Activated CD4-positive, alpha-beta memory T cell treated with anti-CD3 and anti-CD28 coated beads for 36 hours (primary cell): ENCODE data around the gene RPTOR. TPM values are rescaled to one million over a fixed set of nuclear protein-coding genes. Genes with fewer than 3 reads are reported as not detected.
A peak's percentile ranks its signal among the peaks of the same experiment; 100 is the strongest.

Experiments
- CTCF ChIA-PET: fragments of 350-600 bp; sonication (Branson Sonifier 250); formaldehyde crosslinking; loops from one replicate; lab custom pipeline; 2021; ENCODE audit warnings: antibody characterized with exemption, inconsistent platforms; lab: Charles Lee
- POLR2A ChIA-PET: fragments of 350-600 bp; sonication (Branson Sonifier 250); formaldehyde crosslinking; loops from one replicate; lab custom pipeline; 2021; ENCODE audit warnings: antibody characterized with exemption; lab: Charles Lee
- DNase-seq: peaks from one replicate; pipeline ENCODE4 v3.0.0-alpha.2; 2020
- H3K27ac Mint-ChIP-seq: one replicate; pipeline ENCODE4 v1.8.0; 2021; ENCODE audit warnings: mixed read lengths
- H3K27me3 Mint-ChIP-seq: one replicate; pipeline ENCODE4 v1.8.0; 2021; ENCODE audit warnings: mixed read lengths
- H3K36me3 Mint-ChIP-seq: one replicate; pipeline ENCODE4 v1.8.0; 2021; ENCODE audit warnings: mixed read lengths
- H3K4me1 Mint-ChIP-seq: one replicate; pipeline ENCODE4 v1.8.0; 2021; ENCODE audit warnings: low read depth, mixed read lengths
- H3K4me3 Mint-ChIP-seq: one replicate; pipeline ENCODE4 v1.8.0; 2021; ENCODE audit warnings: mild to moderate bottlenecking, mixed read lengths
- H3K9me3 Mint-ChIP-seq: one replicate; pipeline ENCODE4 v1.8.0; 2021; ENCODE audit warnings: mixed read lengths
- intact Hi-C: fragments of 100-400 bp; cut with micrococcal nuclease; formaldehyde crosslinking; loops from one replicate; pipeline ENCODE4 v1.15.1; 2023
- total RNA-seq, 2 experiments: library from RNA; stranded (reverse); gene quantifications; one replicate each; pipeline ENCODE4 v1.2.3, GENCODE V29; 2021

RPTOR gene
- total RNA-seq, 2 experiments from 2014 or later = 41.5 to 47.9 TPM

DNA sequence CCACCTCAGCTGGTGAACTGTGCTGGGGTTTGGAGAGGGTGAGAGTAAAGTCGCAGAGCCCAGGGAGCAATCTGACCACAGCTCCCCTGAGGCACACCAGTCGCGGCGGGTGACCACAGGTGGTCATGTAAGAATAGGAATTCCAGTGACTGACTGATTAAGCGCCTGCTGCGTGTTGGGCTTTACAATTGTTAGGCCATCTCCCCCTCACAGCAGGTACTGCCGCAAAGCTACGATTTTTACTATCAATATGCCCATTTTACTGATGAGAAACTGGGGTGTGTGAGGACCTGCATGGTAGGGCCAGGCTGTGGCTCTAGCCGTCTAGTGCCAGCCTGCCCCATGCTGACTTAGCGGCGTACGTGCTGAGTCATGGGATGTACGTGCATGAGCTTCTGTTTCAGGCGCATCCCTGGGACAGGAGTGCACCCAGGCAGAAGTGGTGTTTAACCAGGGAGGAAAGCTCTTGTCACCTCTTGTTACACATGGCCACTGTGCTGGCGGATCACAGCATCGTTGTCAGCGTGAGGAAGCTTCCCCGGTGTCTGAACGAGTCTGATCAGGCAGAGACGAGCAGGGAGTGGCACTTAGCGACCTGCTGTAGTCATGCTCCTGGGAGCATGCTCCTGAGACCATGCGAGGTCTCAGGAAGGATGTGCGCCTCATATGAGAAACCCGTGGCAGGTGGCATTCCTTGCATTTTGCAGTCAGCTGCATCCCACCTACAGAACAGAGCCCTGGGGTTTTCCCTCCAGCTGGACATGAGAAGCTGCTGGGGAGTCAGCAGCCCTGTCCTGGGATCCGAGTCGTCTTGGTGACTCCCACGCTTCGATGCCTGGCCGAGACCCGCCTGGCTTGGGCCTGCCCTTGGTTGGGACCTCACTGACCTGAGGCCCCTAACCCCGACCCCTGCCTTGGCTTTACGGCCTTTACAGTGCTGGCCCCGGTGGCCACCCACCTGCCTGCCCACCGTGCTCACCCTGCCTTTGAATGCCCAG is 283.3 kb downstream of the RPTOR start:
- DNase-seq = no peak
- POLR2A ChIA-PET = no interaction called here
- Mint-ChIP-seq H3K27me3 (no peaks in the 10 kb centered on the region), H3K4me1 (peaks cover 24% of the 10 kb centered on the region), H3K4me3 (no peak overlapping the region), H3K36me3 (peaks cover 9% of the 10 kb centered on the region), H3K9me3 (no peaks in the 10 kb centered on the region), H3K27ac (no peak overlapping the region)
- CTCF ChIA-PET = interaction anchor here (0.6 to 0.9 kb wide), 3 partner anchors 12 to 161 kb away, joined by 3 to 4 read pairs (median 3); no protein-coding TSS in a partner anchor
- intact Hi-C loops = no loop called here

DNA sequence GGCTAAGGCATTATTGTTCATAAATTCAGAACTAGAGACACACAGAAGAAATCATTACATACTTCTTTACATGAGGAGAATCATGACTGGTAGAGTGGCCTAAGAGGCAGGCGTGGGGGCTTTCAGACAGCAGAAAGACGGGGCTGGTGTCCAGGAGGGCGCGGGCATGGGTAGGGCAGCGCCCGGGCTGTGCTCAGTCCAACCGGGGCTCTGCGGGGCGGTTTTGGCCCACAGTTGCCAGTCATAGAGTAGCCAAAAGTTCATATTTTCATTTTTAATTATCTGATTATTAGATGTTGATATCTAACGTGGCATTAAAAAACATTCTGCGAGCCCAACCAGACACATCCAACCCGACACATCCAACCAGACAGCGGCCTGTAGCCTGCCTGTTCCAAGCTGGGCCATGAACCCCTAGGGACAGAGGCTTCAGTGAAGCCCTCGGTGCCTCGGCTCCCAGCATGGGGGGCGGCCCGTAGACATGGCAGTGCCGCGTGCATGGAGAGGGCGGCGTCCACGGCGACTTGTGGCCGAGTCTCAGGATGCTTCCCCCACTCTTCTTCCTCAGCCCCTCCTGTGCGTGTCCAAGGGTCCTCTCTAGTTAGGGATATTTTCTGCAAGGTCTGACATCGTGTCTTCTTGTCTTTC is 284.7 kb downstream of the RPTOR start:
- intact Hi-C loops = no loop called here
- CTCF ChIA-PET = no interaction called here
- no peaks in the 10 kb centered on the region for H3K27me3 Mint-ChIP-seq
- no peaks in the 10 kb centered on the region for H3K9me3 Mint-ChIP-seq
- H3K36me3 Mint-ChIP-seq = peaks cover 6% of the 10 kb centered on the region
- no peak overlapping the region for H3K27ac Mint-ChIP-seq
- DNase-seq = no peak
- no peak overlapping the region for H3K4me3 Mint-ChIP-seq
- POLR2A ChIA-PET = no interaction called here
- H3K4me1 Mint-ChIP-seq = peaks cover 34% of the 10 kb centered on the region

DNA sequence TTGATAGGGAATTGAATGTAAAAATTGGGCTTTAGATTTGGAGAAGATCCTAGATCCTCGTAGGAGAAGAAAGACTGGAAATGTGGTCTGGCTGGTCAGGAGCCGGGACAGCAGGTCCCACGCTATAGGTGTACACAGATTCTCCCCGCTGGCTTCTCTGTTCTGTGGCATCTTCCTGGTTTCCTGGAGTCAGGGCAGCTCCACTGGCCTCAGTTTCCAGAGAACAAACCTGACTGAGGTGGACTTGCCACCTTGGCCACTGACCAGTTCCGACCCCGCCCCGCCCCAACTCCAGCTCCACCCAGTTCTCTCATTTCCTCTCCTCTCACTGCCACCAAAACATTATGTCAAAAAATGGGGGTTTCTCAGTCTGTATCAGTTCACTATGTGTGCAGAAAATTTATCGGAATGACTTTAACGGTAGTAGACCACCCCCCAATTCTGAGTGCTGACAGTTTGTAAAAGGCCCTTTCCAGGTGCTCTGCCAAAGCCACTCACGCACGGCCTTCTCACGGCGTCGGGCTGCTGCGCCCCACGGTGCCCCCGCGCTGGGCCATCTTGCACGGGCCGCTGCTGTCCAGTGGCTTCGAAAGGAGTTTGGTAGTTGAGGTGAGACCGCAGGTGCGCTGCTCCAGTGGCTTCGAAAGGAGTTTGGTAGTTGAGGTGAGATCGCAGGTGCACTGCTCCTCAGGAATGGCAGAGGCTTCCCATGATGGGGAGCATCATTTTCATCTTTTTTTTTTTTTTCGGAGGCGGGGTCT is 285.6 kb downstream of the RPTOR start:
- POLR2A ChIA-PET = no interaction called here
- Mint-ChIP-seq H3K4me3 (no peak overlapping the region), H3K4me1 (peaks cover 34% of the 10 kb centered on the region), H3K9me3 (no peaks in the 10 kb centered on the region), H3K27ac (no peak overlapping the region), H3K27me3 (no peaks in the 10 kb centered on the region), H3K36me3 (peaks cover 6% of the 10 kb centered on the region)
- intact Hi-C loops = no loop called here
- CTCF ChIA-PET = interaction anchor here (0.7 kb wide), 1 partner anchor 47 kb away, joined by 3 read pairs; no protein-coding TSS in a partner anchor
- DNase-seq = no peak

DNA sequence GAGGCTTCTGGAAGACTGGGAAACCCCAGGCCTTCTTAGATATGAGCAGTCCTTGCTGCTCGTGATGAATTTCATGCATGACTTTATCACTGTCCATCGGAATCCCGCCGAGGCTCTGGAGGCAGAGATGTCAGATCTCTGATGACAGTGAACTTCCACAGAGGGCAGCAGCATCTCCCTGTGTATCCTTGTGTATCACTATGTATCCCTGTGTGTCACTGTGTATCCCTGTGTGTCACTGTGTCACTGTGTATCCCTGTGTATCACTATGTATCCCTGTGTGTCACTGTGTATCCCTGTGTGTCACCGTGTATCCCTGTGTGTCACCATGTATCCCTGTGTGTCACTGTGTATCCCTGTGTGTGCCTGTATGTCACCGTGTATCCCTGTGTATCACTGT is 286.9 kb downstream of the RPTOR start:
- DNase-seq = no peak
- peak overlapping the region; percentile 94 for H3K27ac Mint-ChIP-seq
- H3K36me3 Mint-ChIP-seq = peaks cover 3% of the 10 kb centered on the region
- POLR2A ChIA-PET = no interaction called here
- no peak overlapping the region for H3K4me3 Mint-ChIP-seq
- H3K4me1 Mint-ChIP-seq = peaks cover 34% of the 10 kb centered on the region
- H3K9me3 Mint-ChIP-seq = no peaks in the 10 kb centered on the region
- no peaks in the 10 kb centered on the region for H3K27me3 Mint-ChIP-seq
- CTCF ChIA-PET = no interaction called here
- intact Hi-C loops = no loop called here

DNA sequence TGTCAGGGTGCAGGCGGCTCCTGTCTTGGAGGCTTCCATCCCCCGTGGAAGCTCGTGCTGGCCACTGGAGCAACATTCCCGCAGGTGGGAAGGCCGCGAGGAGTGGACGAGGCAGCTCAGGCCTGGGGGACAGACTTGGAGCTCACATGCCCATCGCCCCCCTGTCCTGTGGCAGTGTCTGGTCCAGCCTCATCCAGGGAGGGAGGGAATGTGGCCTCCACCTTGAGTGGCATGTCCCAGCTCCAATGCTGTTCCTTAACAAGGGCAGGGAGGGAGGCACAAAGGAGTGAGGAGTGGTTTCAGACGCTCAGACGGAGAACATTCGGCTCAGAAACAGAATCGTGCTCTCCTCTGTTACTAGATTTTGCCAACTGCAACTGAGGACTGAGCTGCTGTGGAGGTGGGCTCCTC is 287.6 kb downstream of the RPTOR start:
- peaks cover 34% of the 10 kb centered on the region for H3K4me1 Mint-ChIP-seq
- no peak for DNase-seq
- peaks cover 3% of the 10 kb centered on the region for H3K36me3 Mint-ChIP-seq
- H3K27me3 Mint-ChIP-seq = no peaks in the 10 kb centered on the region
- POLR2A ChIA-PET = interaction anchor here (1.4 to 2.9 kb wide), 6 partner anchors 12 to 68 kb away, joined by 5 to 25 read pairs (median 12); no protein-coding TSS in a partner anchor
- peak overlapping the region; percentile 74 for H3K4me3 Mint-ChIP-seq
- H3K27ac Mint-ChIP-seq = peak overlapping the region; percentile 94
- intact Hi-C loops = loop anchor here (1.0 to 2.0 kb wide), 2 partner anchors 19 to 71 kb away; no protein-coding TSS in a partner anchor
- CTCF ChIA-PET = interaction anchor here (0.8 to 2.1 kb wide), 11 partner anchors 17 to 77 kb away, joined by 3 to 9 read pairs (median 4); no protein-coding TSS in a partner anchor
- H3K9me3 Mint-ChIP-seq = no peaks in the 10 kb centered on the region

DNA sequence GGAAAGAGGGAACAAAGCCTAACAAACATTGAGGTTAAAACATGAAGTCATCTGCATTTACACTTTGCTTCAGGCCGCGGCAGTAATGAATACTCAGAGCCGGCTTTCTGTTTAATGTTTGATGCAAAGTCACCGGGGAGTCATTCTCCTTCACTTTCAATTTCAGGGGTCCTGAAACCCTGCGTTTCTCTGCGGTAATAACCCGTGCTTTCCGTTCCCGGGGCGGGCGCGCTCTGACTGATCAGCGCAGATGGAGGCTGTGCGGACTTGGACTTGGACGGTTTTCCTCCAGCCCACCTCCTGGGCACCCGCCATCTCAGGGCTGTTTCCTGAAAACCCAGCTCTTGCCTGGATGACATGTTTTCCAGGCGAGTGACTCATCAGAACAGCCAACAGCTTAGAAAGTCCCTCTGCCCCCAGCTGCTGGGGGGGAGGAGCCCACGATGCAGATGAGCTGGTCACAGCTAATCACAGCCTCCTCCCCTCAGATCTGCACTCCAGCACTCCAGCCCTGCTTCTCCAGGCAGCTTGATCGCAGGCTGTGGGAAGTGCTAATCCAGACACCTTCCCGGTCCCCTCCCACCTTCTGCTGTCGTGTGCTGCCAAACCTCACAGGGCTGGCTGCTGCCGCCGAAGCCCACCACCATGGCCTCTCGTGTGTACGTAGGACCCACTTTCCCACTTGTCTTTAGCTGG is 288.4 kb downstream of the RPTOR start:
- Mint-ChIP-seq H3K36me3 (peaks cover 2% of the 10 kb centered on the region), H3K27ac (peak overlapping the region; percentile 94), H3K27me3 (no peaks in the 10 kb centered on the region), H3K4me1 (peaks cover 34% of the 10 kb centered on the region), H3K9me3 (no peaks in the 10 kb centered on the region), H3K4me3 (peak overlapping the region; percentile 74)
- ChIA-PET CTCF (interaction anchor here (0.7 to 2.5 kb wide), 14 partner anchors 17 to 76 kb away, joined by 3 to 9 read pairs (median 4); no protein-coding TSS in a partner anchor), POLR2A (interaction anchor here (0.6 to 2.9 kb wide), 7 partner anchors 13 to 184 kb away, joined by 4 to 25 read pairs (median 9); no protein-coding TSS in a partner anchor)
- intact Hi-C loops = loop anchor here (1.0 to 2.0 kb wide), 5 partner anchors 20 to 72 kb away; no protein-coding TSS in a partner anchor
- peak; percentile 92 for DNase-seq

DNA sequence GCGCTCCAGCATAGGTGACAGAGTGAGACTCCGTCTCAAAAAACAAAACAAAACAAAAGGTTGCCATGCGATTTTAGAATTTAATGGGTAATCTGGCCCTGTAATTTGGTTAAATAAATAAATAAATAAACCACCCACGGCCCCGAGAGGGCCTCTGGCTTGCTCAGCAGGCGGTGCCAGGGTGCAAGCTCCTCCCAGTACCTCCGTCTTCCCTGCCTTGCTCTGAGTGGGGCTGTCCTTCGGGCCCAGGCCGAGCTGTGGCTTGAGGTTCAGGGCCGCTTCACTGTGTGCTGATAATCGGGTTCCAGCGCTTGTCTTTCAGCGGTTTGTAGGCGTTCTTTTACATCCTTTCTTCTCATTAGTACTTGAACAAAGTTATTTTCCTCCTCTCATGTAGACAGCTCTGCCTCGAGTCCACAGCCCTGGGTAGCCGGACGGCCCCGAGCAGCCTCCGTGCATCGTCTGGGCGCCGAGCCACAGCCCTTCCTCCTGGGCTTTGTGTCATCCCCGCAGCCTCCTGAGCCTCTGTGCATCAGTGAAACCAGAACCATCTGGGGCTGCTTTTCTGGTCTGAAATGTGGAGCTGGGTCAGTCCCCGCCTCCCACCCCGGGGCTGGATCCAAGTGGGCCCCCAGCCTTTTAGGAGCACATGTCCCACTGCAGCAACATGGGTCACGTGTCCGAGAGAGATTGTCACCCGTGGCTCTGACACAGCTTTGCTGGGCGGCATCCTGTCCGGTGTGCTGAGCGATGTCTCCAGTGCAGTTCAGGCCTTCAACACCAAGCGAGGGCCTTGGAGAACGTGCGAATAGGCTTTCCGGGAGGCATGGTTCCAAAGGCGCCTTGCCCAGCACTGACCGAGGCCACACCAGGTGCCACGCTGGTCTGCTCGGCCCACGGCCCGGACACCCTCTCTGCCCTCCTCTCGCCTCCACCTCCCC is 289.6 kb downstream of the RPTOR start:
- POLR2A ChIA-PET = interaction anchor here (1.9 to 2.9 kb wide), 3 partner anchors 23 to 58 kb away, joined by 14 to 25 read pairs (median 16); no protein-coding TSS in a partner anchor
- Mint-ChIP-seq H3K27ac (peak overlapping the region; percentile 49), H3K4me3 (peak overlapping the region; percentile 74), H3K36me3 (peaks cover 12% of the 10 kb centered on the region), H3K27me3 (no peaks in the 10 kb centered on the region), H3K4me1 (peaks cover 34% of the 10 kb centered on the region), H3K9me3 (no peaks in the 10 kb centered on the region)
- no peak for DNase-seq
- intact Hi-C loops = loop anchor here (1.0 to 2.0 kb wide), 4 partner anchors 21 to 57 kb away; no protein-coding TSS in a partner anchor
- CTCF ChIA-PET = interaction anchor here (0.8 to 2.5 kb wide), 4 partner anchors 22 to 65 kb away, joined by 3 to 9 read pairs (median 8); no protein-coding TSS in a partner anchor

DNA sequence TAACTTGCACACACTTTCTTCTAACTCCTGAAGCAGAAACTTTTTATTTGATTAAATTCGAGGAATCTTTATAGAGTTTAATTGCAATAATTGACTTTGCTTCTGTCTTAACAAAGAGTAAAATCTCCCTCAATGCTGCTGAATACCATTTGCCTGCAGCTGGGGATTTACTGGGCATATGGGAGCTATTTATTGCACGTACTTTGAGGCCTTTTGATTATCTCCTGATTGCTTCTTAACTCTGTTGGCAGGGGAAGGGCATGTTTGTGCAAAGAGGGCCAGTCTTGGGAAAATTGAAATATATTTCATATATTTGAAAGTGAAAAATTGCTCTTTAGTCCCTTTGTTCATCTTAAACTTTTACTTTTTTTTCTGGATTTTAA is 290.2 kb downstream of the RPTOR start:
- H3K9me3 Mint-ChIP-seq = no peaks in the 10 kb centered on the region
- ChIA-PET POLR2A (no interaction called here), CTCF (interaction anchor here (2.5 kb wide), 1 partner anchor 64 kb away, joined by 7 read pairs; no protein-coding TSS in a partner anchor)
- peaks cover 34% of the 10 kb centered on the region for H3K4me1 Mint-ChIP-seq
- intact Hi-C loops = no loop called here
- no peak for DNase-seq
- H3K4me3 Mint-ChIP-seq = no peak overlapping the region
- H3K27ac Mint-ChIP-seq = no peak overlapping the region
- peaks cover 12% of the 10 kb centered on the region for H3K36me3 Mint-ChIP-seq
- no peaks in the 10 kb centered on the region for H3K27me3 Mint-ChIP-seq

DNA sequence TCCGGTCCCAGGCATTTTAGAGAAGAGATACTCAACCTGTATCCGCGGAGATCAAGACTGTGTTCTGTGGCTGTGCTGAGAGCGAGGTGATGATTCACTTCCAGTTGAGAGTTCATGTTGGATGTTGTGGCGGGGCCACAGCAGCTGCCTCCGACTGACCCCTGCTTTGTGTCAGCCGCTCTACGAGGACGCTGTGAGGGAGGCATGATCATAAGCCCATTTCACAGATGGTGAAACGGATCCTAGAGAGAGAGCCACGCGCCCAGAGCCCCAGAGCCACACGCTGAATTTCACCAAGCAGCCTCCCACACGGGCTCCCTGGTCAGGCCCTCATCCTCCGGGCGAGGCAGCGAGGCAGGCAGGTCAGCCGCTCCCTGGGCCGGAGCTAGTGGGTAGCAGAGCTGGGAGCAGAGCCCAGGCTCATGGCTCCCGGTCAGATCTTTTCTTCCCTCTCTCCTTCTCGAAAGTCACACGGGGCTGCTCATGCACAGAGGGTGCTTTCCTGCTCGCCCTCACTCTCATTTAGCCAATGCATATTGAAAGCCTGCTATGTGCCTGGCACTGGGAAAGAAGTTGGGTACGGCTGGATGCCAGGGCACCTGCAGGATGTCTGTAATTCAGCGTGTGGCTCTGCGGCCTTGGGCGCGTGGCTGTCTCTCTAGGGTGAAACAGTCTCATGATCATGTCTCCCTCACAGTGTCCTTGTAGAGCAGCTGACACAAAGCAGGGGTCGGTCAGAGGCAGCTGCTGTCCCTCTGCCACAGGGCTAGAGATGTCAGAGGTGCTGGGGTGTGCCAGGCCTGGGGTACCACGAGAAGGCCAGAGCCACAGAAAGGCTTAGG is 291.4 kb downstream of the RPTOR start:
- Mint-ChIP-seq H3K27ac (no peak overlapping the region), H3K36me3 (peaks cover 12% of the 10 kb centered on the region)
- POLR2A ChIA-PET = no interaction called here

More for the DNA sequence above, 291.4 kb downstream of the RPTOR start:
- CTCF ChIA-PET = interaction anchor here (0.7 to 2.5 kb wide), 2 partner anchors 12 to 63 kb away, joined by 3 to 7 read pairs; no protein-coding TSS in a partner anchor
- Mint-ChIP-seq H3K4me3 (no peak overlapping the region), H3K9me3 (no peaks in the 10 kb centered on the region), H3K27me3 (no peaks in the 10 kb centered on the region), H3K4me1 (peaks cover 27% of the 10 kb centered on the region)
- no peak for DNase-seq
- intact Hi-C loops = no loop called here
